T-helper 1 cell treated with Interleukin-12 subunit alpha and Interleukin-12 subunit beta and Interleukin-4 antibody, amounts not matched to agents 30 μg/mL and 1 μg/mL, for 36 hours (primary cell): ENCODE measurements around the gene PKIB.

Experiments
- H3K27ac Mint-ChIP-seq: one replicate; pipeline ENCODE4 v1.8.0; 2021; ENCODE audit warnings: mild to moderate bottlenecking, mixed read lengths
- H3K27me3 Mint-ChIP-seq: one replicate; pipeline ENCODE4 v1.8.0; 2021; ENCODE audit warnings: low read depth, mixed read lengths
- H3K36me3 Mint-ChIP-seq: one replicate; pipeline ENCODE4 v1.8.0; 2021; ENCODE audit warnings: low read depth, mixed read lengths
- H3K4me1 Mint-ChIP-seq: one replicate; pipeline ENCODE4 v1.8.0; 2021; ENCODE audit warnings: low read depth, mixed read lengths
- H3K4me3 Mint-ChIP-seq: one replicate; pipeline ENCODE4 v1.8.0; 2021; ENCODE audit warnings: mild to moderate bottlenecking, moderate library complexity, mixed read lengths
- H3K9me3 Mint-ChIP-seq: one replicate; pipeline ENCODE4 v1.8.0; 2021; ENCODE audit warnings: mixed read lengths

The PKIB gene

GRCh38 chr6:122666418-122666817, 56.2 kb downstream of the PKIB start:
- H3K4me1 Mint-ChIP-seq = no peaks in the 10 kb centered on the region

GRCh38 chr6:122669418-122669817, 59.2 kb downstream of the PKIB start:
- H3K4me1 Mint-ChIP-seq = no peaks in the 10 kb centered on the region
- no peaks in the 10 kb centered on the region for H3K27me3 Mint-ChIP-seq
- no peaks in the 10 kb centered on the region for H3K36me3 Mint-ChIP-seq
- H3K27ac Mint-ChIP-seq = no peak overlapping the region
- H3K9me3 Mint-ChIP-seq = no peaks in the 10 kb centered on the region
- H3K4me3 Mint-ChIP-seq = no peak overlapping the region

More at GRCh38 chr6:122666418-122666817, 56.2 kb downstream of the PKIB start:
- no peaks in the 10 kb centered on the region for H3K27me3 Mint-ChIP-seq
- H3K27ac Mint-ChIP-seq = no peak overlapping the region
- H3K9me3 Mint-ChIP-seq = no peaks in the 10 kb centered on the region
- H3K4me3 Mint-ChIP-seq = no peak overlapping the region
- no peaks in the 10 kb centered on the region for H3K36me3 Mint-ChIP-seq

DNA sequence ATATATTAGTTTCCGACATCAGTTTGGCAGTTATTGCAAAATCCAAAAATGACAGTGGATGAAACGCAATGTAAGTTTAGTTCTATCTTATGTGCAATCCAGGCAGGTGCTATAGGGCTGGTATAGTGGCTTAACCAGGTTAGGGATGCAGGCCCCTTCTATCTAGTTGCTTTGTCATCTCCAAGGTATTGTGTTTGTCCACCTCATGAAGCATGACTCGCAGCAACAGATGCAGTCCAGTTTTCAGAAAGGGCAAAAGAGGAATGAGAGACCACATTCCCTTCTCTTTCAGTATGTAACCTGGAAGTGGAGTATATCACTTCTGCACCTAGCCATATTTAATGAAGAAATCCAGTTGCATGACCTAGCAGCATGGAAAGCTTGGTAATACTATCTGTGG, 59.7 kb downstream of the PKIB start:
- Mint-ChIP-seq H3K27ac (no peak overlapping the region), H3K9me3 (no peaks in the 10 kb centered on the region), H3K4me1 (no peaks in the 10 kb centered on the region), H3K4me3 (no peak overlapping the region), H3K27me3 (no peaks in the 10 kb centered on the region), H3K36me3 (no peaks in the 10 kb centered on the region)

- H3K27ac Mint-ChIP-seq = no peak overlapping the region
- no peaks in the 10 kb centered on the region for H3K9me3 Mint-ChIP-seq
- H3K36me3 Mint-ChIP-seq = no peaks in the 10 kb centered on the region
- no peak overlapping the region for H3K4me3 Mint-ChIP-seq
- H3K4me1 Mint-ChIP-seq = no peaks in the 10 kb centered on the region
- no peaks in the 10 kb centered on the region for H3K27me3 Mint-ChIP-seq
These were observed 61.0 kb downstream of the PKIB start for GRCh38 chr6:122671251-122671650.

DNA sequence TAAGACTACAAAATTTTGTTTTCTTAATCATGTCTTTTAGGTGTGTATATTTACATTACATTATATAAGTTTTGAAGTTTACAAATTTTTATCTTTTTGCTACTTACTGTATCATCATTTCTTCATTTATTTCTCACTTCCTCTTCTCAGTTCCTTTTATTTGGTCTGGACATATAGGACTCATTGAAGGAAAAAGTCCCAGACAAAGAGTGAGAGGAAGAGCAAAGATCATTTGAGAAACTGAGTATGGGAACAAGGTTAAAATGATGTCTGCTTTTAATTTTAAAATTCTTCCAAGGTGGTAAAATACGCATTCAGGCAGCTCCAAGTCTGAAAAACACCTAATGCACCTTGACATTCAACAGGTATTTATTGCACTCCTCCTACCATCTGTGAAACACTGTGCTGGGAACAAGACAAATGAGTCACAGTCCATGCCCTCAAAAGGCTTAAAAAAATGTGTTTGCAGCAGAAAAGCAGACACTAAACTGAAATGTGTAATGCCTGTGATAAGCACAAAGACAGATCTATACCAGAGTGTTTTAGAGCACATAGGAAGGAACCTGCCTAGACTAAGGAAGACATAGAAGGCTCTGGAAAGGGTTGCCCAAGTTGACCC, 63.2 kb downstream of the PKIB start:
- no peak overlapping the region for H3K4me3 Mint-ChIP-seq
- H3K4me1 Mint-ChIP-seq = no peaks in the 10 kb centered on the region
- no peaks in the 10 kb centered on the region for H3K36me3 Mint-ChIP-seq
- H3K27ac Mint-ChIP-seq = no peak overlapping the region
- no peaks in the 10 kb centered on the region for H3K27me3 Mint-ChIP-seq
- no peaks in the 10 kb centered on the region for H3K9me3 Mint-ChIP-seq

- Mint-ChIP-seq H3K4me3 (no peak overlapping the region), H3K36me3 (no peaks in the 10 kb centered on the region), H3K4me1 (no peaks in the 10 kb centered on the region), H3K27me3 (no peaks in the 10 kb centered on the region), H3K27ac (no peak overlapping the region), H3K9me3 (no peaks in the 10 kb centered on the region)
These were observed 65.9 kb downstream of the PKIB start for GRCh38 chr6:122676146-122676545.

GRCh38 chr6:122676688-122677087, 66.5 kb downstream of the PKIB start:
- no peak overlapping the region for H3K27ac Mint-ChIP-seq
- H3K9me3 Mint-ChIP-seq = no peaks in the 10 kb centered on the region
- no peaks in the 10 kb centered on the region for H3K4me1 Mint-ChIP-seq
- no peak overlapping the region for H3K4me3 Mint-ChIP-seq
- no peaks in the 10 kb centered on the region for H3K36me3 Mint-ChIP-seq
- H3K27me3 Mint-ChIP-seq = no peaks in the 10 kb centered on the region

DNA sequence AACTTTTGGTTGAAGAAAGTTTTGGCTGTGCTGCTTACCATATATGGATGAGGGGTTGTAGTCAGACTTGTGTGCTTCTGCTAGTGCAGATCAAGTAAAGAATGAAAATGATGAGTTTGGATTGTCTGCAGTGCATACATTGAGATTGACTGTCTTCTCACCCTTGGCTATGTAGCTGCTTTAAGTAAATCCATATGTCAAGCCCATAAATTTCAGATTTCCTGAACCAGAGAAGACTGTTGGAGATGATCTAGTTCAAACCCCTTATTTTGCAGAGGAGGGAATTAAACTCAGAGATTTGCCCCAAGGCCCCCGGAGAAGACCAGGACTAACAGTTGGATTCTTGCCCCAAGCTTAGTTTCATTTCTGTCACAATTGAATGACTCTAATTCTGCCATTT, 67.2 kb downstream of the PKIB start:
- H3K9me3 Mint-ChIP-seq = no peaks in the 10 kb centered on the region
- H3K36me3 Mint-ChIP-seq = no peaks in the 10 kb centered on the region
- no peaks in the 10 kb centered on the region for H3K27me3 Mint-ChIP-seq
- H3K4me3 Mint-ChIP-seq = no peak overlapping the region
- no peaks in the 10 kb centered on the region for H3K4me1 Mint-ChIP-seq
- no peak overlapping the region for H3K27ac Mint-ChIP-seq

GRCh38 chr6:122678841-122679240, 68.6 kb downstream of the PKIB start:
- no peaks in the 10 kb centered on the region for H3K9me3 Mint-ChIP-seq
- no peak overlapping the region for H3K27ac Mint-ChIP-seq
- no peaks in the 10 kb centered on the region for H3K36me3 Mint-ChIP-seq

GRCh38 chr6:122681705-122682104, 71.5 kb downstream of the PKIB start:
- no peak overlapping the region for H3K27ac Mint-ChIP-seq
- H3K36me3 Mint-ChIP-seq = no peaks in the 10 kb centered on the region
- no peak overlapping the region for H3K4me3 Mint-ChIP-seq
- H3K4me1 Mint-ChIP-seq = no peaks in the 10 kb centered on the region
- no peaks in the 10 kb centered on the region for H3K9me3 Mint-ChIP-seq
- no peaks in the 10 kb centered on the region for H3K27me3 Mint-ChIP-seq

More at GRCh38 chr6:122678841-122679240, 68.6 kb downstream of the PKIB start:
- H3K4me1 Mint-ChIP-seq = no peaks in the 10 kb centered on the region
- no peaks in the 10 kb centered on the region for H3K27me3 Mint-ChIP-seq
- no peak overlapping the region for H3K4me3 Mint-ChIP-seq

DNA sequence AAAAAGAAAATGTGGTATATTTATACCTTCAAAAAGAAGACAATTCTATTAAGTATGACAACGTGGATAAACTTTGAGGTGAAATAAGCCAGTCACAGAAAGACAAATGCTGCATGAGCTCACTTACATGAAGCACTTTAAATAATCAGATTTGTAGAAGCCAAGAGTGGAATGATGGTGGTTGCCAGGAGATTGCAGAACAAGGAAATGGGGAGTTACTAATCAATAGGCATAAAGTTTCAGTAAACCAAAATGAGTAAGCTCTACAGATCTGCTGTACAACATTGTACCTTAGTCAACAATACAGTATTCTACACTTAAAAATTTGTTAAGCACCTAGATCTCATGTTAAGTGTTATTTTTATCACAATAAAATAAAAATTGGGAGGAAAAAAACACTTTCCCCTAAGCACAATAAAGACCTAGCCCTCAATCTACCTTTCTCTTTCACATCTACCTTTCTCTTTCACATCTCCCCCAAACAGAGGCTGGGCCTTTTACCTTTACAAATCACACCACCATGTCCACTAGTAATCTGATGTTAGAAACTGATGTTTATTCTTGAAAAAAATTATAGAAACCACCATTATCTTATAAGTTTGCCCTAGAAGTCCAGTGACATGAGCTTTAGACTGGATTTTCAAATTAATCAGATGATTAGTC, 73.9 kb downstream of the PKIB start:
- no peak overlapping the region for H3K4me3 Mint-ChIP-seq
- no peaks in the 10 kb centered on the region for H3K27me3 Mint-ChIP-seq
- H3K36me3 Mint-ChIP-seq = no peaks in the 10 kb centered on the region
- no peak overlapping the region for H3K27ac Mint-ChIP-seq
- no peaks in the 10 kb centered on the region for H3K4me1 Mint-ChIP-seq
- H3K9me3 Mint-ChIP-seq = no peaks in the 10 kb centered on the region

DNA sequence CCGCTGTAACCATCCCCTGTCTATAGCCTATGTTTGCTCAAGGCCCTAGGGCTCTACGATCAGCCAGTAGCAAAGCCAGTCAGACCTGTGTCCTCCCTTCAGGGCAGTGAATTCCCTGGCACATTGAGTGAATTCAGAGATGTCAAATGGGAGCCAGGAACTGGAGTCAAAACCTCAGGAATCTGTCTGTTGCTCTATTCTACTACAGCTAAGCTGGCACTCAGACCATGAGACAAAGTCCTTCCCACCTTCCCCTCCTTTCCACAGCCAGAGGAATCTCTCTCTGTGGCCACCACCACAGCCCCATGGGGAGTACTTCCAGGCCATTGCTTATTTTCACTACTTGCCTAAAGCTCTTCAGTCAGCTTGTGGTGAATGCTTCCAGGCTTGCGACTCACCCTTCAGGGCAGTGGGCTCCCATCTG, 82.0 kb downstream of the PKIB start:
- H3K4me1 Mint-ChIP-seq = no peaks in the 10 kb centered on the region
- H3K4me3 Mint-ChIP-seq = no peak overlapping the region
- H3K9me3 Mint-ChIP-seq = no peaks in the 10 kb centered on the region
- H3K36me3 Mint-ChIP-seq = no peaks in the 10 kb centered on the region
- H3K27ac Mint-ChIP-seq = no peak overlapping the region
- no peaks in the 10 kb centered on the region for H3K27me3 Mint-ChIP-seq

DNA sequence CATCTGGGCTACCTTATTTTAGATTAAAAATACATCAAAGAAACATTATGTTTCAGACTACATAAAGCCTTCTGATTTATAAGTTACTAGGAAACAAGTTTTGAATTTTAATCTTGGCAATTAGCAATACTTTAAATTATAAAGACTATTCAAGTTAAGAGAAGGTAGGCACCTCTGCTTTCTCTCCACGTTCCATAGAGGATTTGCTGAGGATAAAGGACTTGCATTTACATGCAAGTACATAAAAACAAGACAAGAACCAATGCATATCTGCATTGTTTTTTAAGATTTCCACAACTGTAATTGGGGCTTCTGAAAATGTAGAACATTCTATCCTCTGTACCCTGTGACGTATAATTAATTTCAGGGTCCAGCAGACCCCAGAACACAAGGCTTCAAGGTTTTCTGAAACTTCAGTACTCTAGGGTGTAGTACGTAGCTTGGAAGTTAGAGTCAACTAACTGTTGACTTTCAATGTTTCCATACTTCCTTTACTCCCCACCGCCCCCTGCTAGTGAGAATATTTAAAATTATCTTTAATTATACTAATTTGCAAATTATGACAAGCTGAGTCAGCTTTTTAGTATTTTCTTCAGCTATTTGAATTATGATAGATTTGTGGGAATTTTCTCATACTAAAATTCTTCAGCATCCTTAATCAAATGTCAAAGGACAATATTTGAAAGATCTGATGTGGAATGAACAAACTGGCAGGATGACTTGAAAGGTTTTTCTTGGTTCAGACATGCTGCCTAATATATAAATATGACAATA, 82.8 kb downstream of the PKIB start:
- H3K36me3 Mint-ChIP-seq = no peaks in the 10 kb centered on the region
- H3K4me1 Mint-ChIP-seq = no peaks in the 10 kb centered on the region
- H3K27me3 Mint-ChIP-seq = no peaks in the 10 kb centered on the region
- no peaks in the 10 kb centered on the region for H3K9me3 Mint-ChIP-seq
- no peak overlapping the region for H3K27ac Mint-ChIP-seq
- no peak overlapping the region for H3K4me3 Mint-ChIP-seq

GRCh38 chr6:122694075-122694474, 83.9 kb downstream of the PKIB start:
- no peaks in the 10 kb centered on the region for H3K9me3 Mint-ChIP-seq
- H3K4me1 Mint-ChIP-seq = no peaks in the 10 kb centered on the region
- no peaks in the 10 kb centered on the region for H3K36me3 Mint-ChIP-seq
- no peaks in the 10 kb centered on the region for H3K27me3 Mint-ChIP-seq
- H3K4me3 Mint-ChIP-seq = no peak overlapping the region
- no peak overlapping the region for H3K27ac Mint-ChIP-seq

DNA sequence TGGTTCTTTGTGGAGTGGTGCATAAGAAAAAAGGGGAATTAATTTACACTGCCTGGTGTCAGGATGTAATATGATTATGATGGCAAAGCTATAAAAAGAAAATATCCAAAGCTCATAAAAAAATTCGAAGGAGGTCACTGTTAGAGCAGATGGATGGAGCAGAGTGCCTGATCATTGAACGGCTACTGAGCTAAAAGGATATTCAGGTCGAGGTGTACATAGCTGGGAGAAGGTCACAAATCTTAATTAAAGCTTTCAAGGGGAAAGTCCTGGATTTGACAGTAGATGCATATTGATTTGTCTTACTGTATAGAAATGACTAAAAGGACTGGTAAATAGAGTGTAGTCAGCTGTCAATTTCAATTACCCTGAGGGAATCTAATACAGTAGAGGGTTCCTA, 84.4 kb downstream of the PKIB start:
- no peaks in the 10 kb centered on the region for H3K27me3 Mint-ChIP-seq
- no peak overlapping the region for H3K27ac Mint-ChIP-seq
- H3K9me3 Mint-ChIP-seq = no peaks in the 10 kb centered on the region
- H3K36me3 Mint-ChIP-seq = no peaks in the 10 kb centered on the region
- no peak overlapping the region for H3K4me3 Mint-ChIP-seq
- H3K4me1 Mint-ChIP-seq = no peaks in the 10 kb centered on the region
